ENCODE results near the gene TAF13. TPM values are rescaled to one million over a fixed set of nuclear protein-coding genes. Genes with fewer than 3 reads are reported as not detected.
"Not testable (repeated sequence)": the region's sequence is repeated elsewhere in the genome, so short reads cannot be mapped to it uniquely, and the experiment has no call there.

Gene TAF13
- total and polyA plus RNA-seq, 4 donors = 30.5 to 111 (median 56.0) TPM

- H3K4me1 ChIP-seq (ENCODE audit: control insufficient read depth in 1 of 2, insufficient read depth in 2 of 2, low read length in 2 of 2) = peaks cover 0 to 3% of the 10 kb centered on the region in 2 donors
- WGBS, 2 donors = 94 to 98% methylated on average over 2 of the region's 2 CpGs
- no peak overlapping the region for H3K4me3 ChIP-seq (ENCODE audit: low read length in 2 of 2)
- no peak for DNase-seq
- H3K36me3 ChIP-seq (ENCODE audit: control insufficient read depth in 1 of 2, insufficient read depth in 2 of 2, low read length in 1 of 2) = no peaks in the 10 kb centered on the region
- intact Hi-C loops (cut with DNase I) = no loop called here
- H3K9me3 ChIP-seq (ENCODE audit: control insufficient read depth, low read length) = no peaks in the 10 kb centered on the region
- no peak for ATAC-seq (ENCODE audit: low FRiP score)
- no peak overlapping the region for H3K27ac ChIP-seq (ENCODE audit: low read depth in 1 of 2, low read length in 2 of 2)
- no peaks in the 10 kb centered on the region for H3K27me3 ChIP-seq (ENCODE audit: control insufficient read depth in 1 of 2, insufficient read depth in 2 of 2, low read length in 1 of 2)
Measured at GRCh38 chr1:109034382-109034781, 41.4 kb downstream of the TAF13 start.

GRCh38 chr1:109029493-109029892, 46.3 kb downstream of the TAF13 start:
- ATAC-seq (ENCODE audit: low FRiP score); intact Hi-C loops (cut with DNase I): not testable (repeated sequence)

GRCh38 chr1:109027841-109028240, 48.0 kb downstream of the TAF13 start:
- ATAC-seq (ENCODE audit: low FRiP score) (no peak), DNase-seq (no peak)
- Histone ChIP-seq H3K27me3 (ENCODE audit: control insufficient read depth in 1 of 2, insufficient read depth in 2 of 2, low read length in 1 of 2) (no peaks in the 10 kb centered on the region), H3K27ac (ENCODE audit: low read depth in 1 of 2, low read length in 2 of 2) (no peak overlapping the region), H3K9me3 (ENCODE audit: control insufficient read depth, low read length) (no peaks in the 10 kb centered on the region), H3K4me1 (ENCODE audit: control insufficient read depth in 1 of 2, insufficient read depth in 2 of 2, low read length in 2 of 2) (peaks cover 0 to 3% of the 10 kb centered on the region in 2 donors), H3K4me3 (ENCODE audit: low read length in 2 of 2) (no peak overlapping the region), H3K36me3 (ENCODE audit: control insufficient read depth in 1 of 2, insufficient read depth in 2 of 2, low read length in 1 of 2) (no peaks in the 10 kb centered on the region)
- intact Hi-C loops (cut with DNase I) = no loop called here

More at GRCh38 chr1:109029493-109029892, 46.3 kb downstream of the TAF13 start:
- H3K36me3 ChIP-seq (ENCODE audit: control insufficient read depth in 1 of 2, insufficient read depth in 2 of 2, low read length in 1 of 2); H3K27me3 ChIP-seq (ENCODE audit: control insufficient read depth in 1 of 2, insufficient read depth in 2 of 2, low read length in 1 of 2); DNase-seq; H3K4me3 ChIP-seq (ENCODE audit: low read length in 2 of 2); H3K27ac ChIP-seq (ENCODE audit: low read depth in 1 of 2, low read length in 2 of 2); H3K9me3 ChIP-seq (ENCODE audit: control insufficient read depth, low read length); H3K4me1 ChIP-seq (ENCODE audit: control insufficient read depth in 1 of 2, insufficient read depth in 2 of 2, low read length in 2 of 2): not testable (repeated sequence)
- 91 to 93% methylated on average over 8 of the region's 8 CpGs for WGBS, 2 donors

- ATAC-seq (ENCODE audit: low FRiP score) = no peak
- 89 to 95% methylated on average over 6 of the region's 6 CpGs for WGBS, 2 donors
- peaks cover 0 to 1% of the 10 kb centered on the region in 2 donors for H3K4me1 ChIP-seq (ENCODE audit: control insufficient read depth in 1 of 2, insufficient read depth in 2 of 2, low read length in 2 of 2)
Measured at GRCh38 chr1:109025694-109026093, 50.1 kb downstream of the TAF13 start.

GRCh38 chr1:109024646-109025045, 51.2 kb downstream of the TAF13 start:
- intact Hi-C loops (cut with DNase I) = no loop called here
- Histone ChIP-seq H3K36me3 (ENCODE audit: control insufficient read depth in 1 of 2, insufficient read depth in 2 of 2, low read length in 1 of 2) (no peaks in the 10 kb centered on the region), H3K4me3 (ENCODE audit: low read length in 2 of 2) (no peak overlapping the region), H3K27ac (ENCODE audit: low read depth in 1 of 2, low read length in 2 of 2) (no peak overlapping the region), H3K9me3 (ENCODE audit: control insufficient read depth, low read length) (no peaks in the 10 kb centered on the region), H3K4me1 (ENCODE audit: control insufficient read depth in 1 of 2, insufficient read depth in 2 of 2, low read length in 2 of 2) (no peaks in the 10 kb centered on the region), H3K27me3 (ENCODE audit: control insufficient read depth in 1 of 2, insufficient read depth in 2 of 2, low read length in 1 of 2) (no peaks in the 10 kb centered on the region)
- WGBS, 2 donors = 87 to 88% methylated on average over 2 of the region's 2 CpGs
- DNase-seq (no peak), ATAC-seq (ENCODE audit: low FRiP score) (no peak)

More at GRCh38 chr1:109025694-109026093, 50.1 kb downstream of the TAF13 start:
- Histone ChIP-seq H3K27ac (ENCODE audit: low read depth in 1 of 2, low read length in 2 of 2) (no peak overlapping the region), H3K27me3 (ENCODE audit: control insufficient read depth in 1 of 2, insufficient read depth in 2 of 2, low read length in 1 of 2) (no peaks in the 10 kb centered on the region), H3K4me3 (ENCODE audit: low read length in 2 of 2) (no peak overlapping the region), H3K36me3 (ENCODE audit: control insufficient read depth in 1 of 2, insufficient read depth in 2 of 2, low read length in 1 of 2) (no peaks in the 10 kb centered on the region), H3K9me3 (ENCODE audit: control insufficient read depth, low read length) (no peaks in the 10 kb centered on the region)
- intact Hi-C loops (cut with DNase I) = no loop called here
- DNase-seq = no peak

GRCh38 chr1:109020693-109021257, 55.0 kb downstream of the TAF13 start:
- DNase-seq (no peak), ATAC-seq (ENCODE audit: low FRiP score) (no peak)
- WGBS, 2 donors = 72 to 74% methylated on average over 3 of the region's 3 CpGs
- H3K27me3 ChIP-seq (ENCODE audit: control insufficient read depth in 1 of 2, insufficient read depth in 2 of 2, low read length in 1 of 2) = no peaks in the 10 kb centered on the region
- H3K27ac ChIP-seq (ENCODE audit: low read depth in 1 of 2, low read length in 2 of 2) = no peak overlapping the region
- H3K4me1 ChIP-seq (ENCODE audit: control insufficient read depth in 1 of 2, insufficient read depth in 2 of 2, low read length in 2 of 2) = no peaks in the 10 kb centered on the region
- peaks cover 0 to 2% of the 10 kb centered on the region in 2 donors for H3K36me3 ChIP-seq (ENCODE audit: control insufficient read depth in 1 of 2, insufficient read depth in 2 of 2, low read length in 1 of 2)
- intact Hi-C loops (cut with DNase I) = no loop called here
- H3K4me3 ChIP-seq (ENCODE audit: low read length in 2 of 2) = no peak overlapping the region
- H3K9me3 ChIP-seq (ENCODE audit: control insufficient read depth, low read length) = no peaks in the 10 kb centered on the region

- WGBS, 2 donors = 97% methylated on average over 6 of the region's 6 CpGs
- H3K9me3 ChIP-seq (ENCODE audit: control insufficient read depth, low read length); intact Hi-C loops (cut with DNase I); H3K4me1 ChIP-seq (ENCODE audit: control insufficient read depth in 1 of 2, insufficient read depth in 2 of 2, low read length in 2 of 2); H3K36me3 ChIP-seq (ENCODE audit: control insufficient read depth in 1 of 2, insufficient read depth in 2 of 2, low read length in 1 of 2); H3K4me3 ChIP-seq (ENCODE audit: low read length in 2 of 2); H3K27ac ChIP-seq (ENCODE audit: low read depth in 1 of 2, low read length in 2 of 2); H3K27me3 ChIP-seq (ENCODE audit: control insufficient read depth in 1 of 2, insufficient read depth in 2 of 2, low read length in 1 of 2); DNase-seq; ATAC-seq (ENCODE audit: low FRiP score): not testable (repeated sequence)
Measured at GRCh38 chr1:109017719-109018118, 58.1 kb downstream of the TAF13 start.

GRCh38 chr1:109017134-109017533, 58.7 kb downstream of the TAF13 start:
- ATAC-seq (ENCODE audit: low FRiP score) = no peak
- H3K36me3 ChIP-seq (ENCODE audit: control insufficient read depth in 1 of 2, insufficient read depth in 2 of 2, low read length in 1 of 2) = peaks cover 0 to 2% of the 10 kb centered on the region in 2 donors
- no peak for DNase-seq
- WGBS, 2 donors = 100% methylated on average over 1 of the region's 1 CpG
- H3K4me1 ChIP-seq (ENCODE audit: control insufficient read depth in 1 of 2, insufficient read depth in 2 of 2, low read length in 2 of 2) = no peaks in the 10 kb centered on the region
- H3K4me3 ChIP-seq (ENCODE audit: low read length in 2 of 2) = no peak overlapping the region
- H3K27ac ChIP-seq (ENCODE audit: low read depth in 1 of 2, low read length in 2 of 2) = no peak overlapping the region
- no peaks in the 10 kb centered on the region for H3K9me3 ChIP-seq (ENCODE audit: control insufficient read depth, low read length)
- intact Hi-C loops (cut with DNase I) = no loop called here
- H3K27me3 ChIP-seq (ENCODE audit: control insufficient read depth in 1 of 2, insufficient read depth in 2 of 2, low read length in 1 of 2) = no peaks in the 10 kb centered on the region

All from aorta (tissue), 5 donors.